SK-N-SH (cell line): ENCODE data around the gene WASF2.
"Not testable (repeated sequence)": the region's sequence is repeated elsewhere in the genome, so short reads cannot be mapped to it uniquely, and the experiment has no call there.

Source experiments
- EP300 ChIP-seq, 2 experiments: IDR thresholded peaks; 2 replicates each; pipeline versions ENCODE4 v1.4.0 to v1.6.1; 2012; ENCODE audit warnings: borderline replicate concordance in 1 of 2, low read depth in 1 of 2, low read length in 1 of 2
- EZH2phosphoT487 ChIP-seq: fragments of 200-600 bp; sonication (generic); IDR thresholded peaks from 2 replicates; pipeline ENCODE4 v1.6.1; 2017; ENCODE audit warnings: low read depth, mixed run types, mild to moderate bottlenecking, antibody characterized with exemption, moderate library complexity, borderline replicate concordance
- GABPA ChIP-seq: IDR thresholded peaks from 2 replicates; pipeline ENCODE4 v1.4.0; 2012; ENCODE audit warnings: low read depth, mild to moderate bottlenecking
- JUND ChIP-seq: IDR thresholded peaks from 2 replicates; pipeline ENCODE4 v1.4.0; 2012
- POLR2AphosphoS5 ChIP-seq: IDR thresholded peaks from 2 replicates; pipeline ENCODE4 v1.6.1; 2012; ENCODE audit warnings: low read depth, low read length
- RCOR1 ChIP-seq: fragments of 150-350 bp; IDR thresholded peaks from 2 replicates; pipeline ENCODE4 v1.6.1; 2017; ENCODE audit warnings: antibody characterized with exemption, low read length
- SIN3A ChIP-seq: IDR thresholded peaks from 2 replicates; pipeline ENCODE4 v1.6.1; 2012; ENCODE audit warnings: low read depth, mild to moderate bottlenecking, low read length, moderate library complexity, borderline replicate concordance
- TAF1 ChIP-seq: IDR thresholded peaks from 2 replicates; pipeline ENCODE4 v1.6.1; 2012; ENCODE audit warnings: low read depth, mild to moderate bottlenecking, low read length, moderate library complexity, borderline replicate concordance
- YY1 ChIP-seq: IDR thresholded peaks from 2 replicates; pipeline ENCODE4 v1.4.0; 2012; ENCODE audit warnings: low read depth, mild to moderate bottlenecking
- TF ChIP-seq, protein P1 (sequence below): fragments of 200-600 bp; sonication (generic); IDR thresholded peaks from 2 replicates; pipeline ENCODE4 v1.6.1; 2017; ENCODE audit warnings: antibody characterized with exemption, mild to moderate bottlenecking, moderate library complexity
- TF ChIP-seq, protein P2 (sequence below): IDR thresholded peaks from 2 replicates; pipeline ENCODE4 v1.4.0; 2012; ENCODE audit warnings: low read depth
- TF ChIP-seq, protein P3 (sequence below): fragments of 150-350 bp; IDR thresholded peaks from 2 replicates; pipeline ENCODE4 v1.6.1; 2016; ENCODE audit warnings: mild to moderate bottlenecking, low read depth, low read length
- TF ChIP-seq, protein P4 (sequence below): IDR thresholded peaks from 2 replicates; pipeline ENCODE4 v1.6.1; 2012; ENCODE audit warnings: mild to moderate bottlenecking, low read depth, low read length, moderate library complexity
- TF ChIP-seq, protein P5 (sequence below): IDR thresholded peaks from 2 replicates; pipeline ENCODE4; 2012

DNA sequence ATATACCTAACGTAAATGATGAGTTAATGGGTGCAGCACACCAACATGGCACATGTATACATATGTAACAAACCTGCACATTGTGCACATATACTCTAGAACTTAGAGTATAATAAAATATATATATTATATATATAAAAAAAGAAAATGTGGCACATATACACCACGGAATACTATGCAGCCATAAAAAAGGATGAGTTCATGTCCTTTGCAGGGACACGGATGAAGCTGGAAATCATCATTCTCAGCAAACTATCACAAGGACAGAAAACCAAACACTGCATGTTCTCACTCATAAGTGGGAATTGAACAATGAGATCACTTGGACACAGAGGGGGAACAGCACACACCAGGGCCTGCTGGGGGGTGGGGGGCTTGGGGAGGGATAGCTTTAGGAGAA is 105.2 kb downstream of the WASF2 start:
- TF ChIP-seq, protein P1, sequence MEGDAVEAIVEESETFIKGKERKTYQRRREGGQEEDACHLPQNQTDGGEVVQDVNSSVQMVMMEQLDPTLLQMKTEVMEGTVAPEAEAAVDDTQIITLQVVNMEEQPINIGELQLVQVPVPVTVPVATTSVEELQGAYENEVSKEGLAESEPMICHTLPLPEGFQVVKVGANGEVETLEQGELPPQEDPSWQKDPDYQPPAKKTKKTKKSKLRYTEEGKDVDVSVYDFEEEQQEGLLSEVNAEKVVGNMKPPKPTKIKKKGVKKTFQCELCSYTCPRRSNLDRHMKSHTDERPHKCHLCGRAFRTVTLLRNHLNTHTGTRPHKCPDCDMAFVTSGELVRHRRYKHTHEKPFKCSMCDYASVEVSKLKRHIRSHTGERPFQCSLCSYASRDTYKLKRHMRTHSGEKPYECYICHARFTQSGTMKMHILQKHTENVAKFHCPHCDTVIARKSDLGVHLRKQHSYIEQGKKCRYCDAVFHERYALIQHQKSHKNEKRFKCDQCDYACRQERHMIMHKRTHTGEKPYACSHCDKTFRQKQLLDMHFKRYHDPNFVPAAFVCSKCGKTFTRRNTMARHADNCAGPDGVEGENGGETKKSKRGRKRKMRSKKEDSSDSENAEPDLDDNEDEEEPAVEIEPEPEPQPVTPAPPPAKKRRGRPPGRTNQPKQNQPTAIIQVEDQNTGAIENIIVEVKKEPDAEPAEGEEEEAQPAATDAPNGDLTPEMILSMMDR, result not testable (repeated sequence)
- not testable (repeated sequence) for TF ChIP-seq YY1; POLR2AphosphoS5; EZH2phosphoT487; TAF1; EP300 (IDR thresholded peaks at IDR 0.05; ENCODE audit: borderline replicate concordance in 1 of 2, low read depth in 1 of 2, low read length in 1 of 2); RCOR1; SIN3A; JUND; GABPA
- TF ChIP-seq, protein P2, sequence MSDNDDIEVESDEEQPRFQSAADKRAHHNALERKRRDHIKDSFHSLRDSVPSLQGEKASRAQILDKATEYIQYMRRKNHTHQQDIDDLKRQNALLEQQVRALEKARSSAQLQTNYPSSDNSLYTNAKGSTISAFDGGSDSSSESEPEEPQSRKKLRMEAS, result not testable (repeated sequence)
- TF ChIP-seq, protein P3, sequence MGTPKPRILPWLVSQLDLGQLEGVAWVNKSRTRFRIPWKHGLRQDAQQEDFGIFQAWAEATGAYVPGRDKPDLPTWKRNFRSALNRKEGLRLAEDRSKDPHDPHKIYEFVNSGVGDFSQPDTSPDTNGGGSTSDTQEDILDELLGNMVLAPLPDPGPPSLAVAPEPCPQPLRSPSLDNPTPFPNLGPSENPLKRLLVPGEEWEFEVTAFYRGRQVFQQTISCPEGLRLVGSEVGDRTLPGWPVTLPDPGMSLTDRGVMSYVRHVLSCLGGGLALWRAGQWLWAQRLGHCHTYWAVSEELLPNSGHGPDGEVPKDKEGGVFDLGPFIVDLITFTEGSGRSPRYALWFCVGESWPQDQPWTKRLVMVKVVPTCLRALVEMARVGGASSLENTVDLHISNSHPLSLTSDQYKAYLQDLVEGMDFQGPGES, result not testable (repeated sequence)
- TF ChIP-seq, protein P4, sequence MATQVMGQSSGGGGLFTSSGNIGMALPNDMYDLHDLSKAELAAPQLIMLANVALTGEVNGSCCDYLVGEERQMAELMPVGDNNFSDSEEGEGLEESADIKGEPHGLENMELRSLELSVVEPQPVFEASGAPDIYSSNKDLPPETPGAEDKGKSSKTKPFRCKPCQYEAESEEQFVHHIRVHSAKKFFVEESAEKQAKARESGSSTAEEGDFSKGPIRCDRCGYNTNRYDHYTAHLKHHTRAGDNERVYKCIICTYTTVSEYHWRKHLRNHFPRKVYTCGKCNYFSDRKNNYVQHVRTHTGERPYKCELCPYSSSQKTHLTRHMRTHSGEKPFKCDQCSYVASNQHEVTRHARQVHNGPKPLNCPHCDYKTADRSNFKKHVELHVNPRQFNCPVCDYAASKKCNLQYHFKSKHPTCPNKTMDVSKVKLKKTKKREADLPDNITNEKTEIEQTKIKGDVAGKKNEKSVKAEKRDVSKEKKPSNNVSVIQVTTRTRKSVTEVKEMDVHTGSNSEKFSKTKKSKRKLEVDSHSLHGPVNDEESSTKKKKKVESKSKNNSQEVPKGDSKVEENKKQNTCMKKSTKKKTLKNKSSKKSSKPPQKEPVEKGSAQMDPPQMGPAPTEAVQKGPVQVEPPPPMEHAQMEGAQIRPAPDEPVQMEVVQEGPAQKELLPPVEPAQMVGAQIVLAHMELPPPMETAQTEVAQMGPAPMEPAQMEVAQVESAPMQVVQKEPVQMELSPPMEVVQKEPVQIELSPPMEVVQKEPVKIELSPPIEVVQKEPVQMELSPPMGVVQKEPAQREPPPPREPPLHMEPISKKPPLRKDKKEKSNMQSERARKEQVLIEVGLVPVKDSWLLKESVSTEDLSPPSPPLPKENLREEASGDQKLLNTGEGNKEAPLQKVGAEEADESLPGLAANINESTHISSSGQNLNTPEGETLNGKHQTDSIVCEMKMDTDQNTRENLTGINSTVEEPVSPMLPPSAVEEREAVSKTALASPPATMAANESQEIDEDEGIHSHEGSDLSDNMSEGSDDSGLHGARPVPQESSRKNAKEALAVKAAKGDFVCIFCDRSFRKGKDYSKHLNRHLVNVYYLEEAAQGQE, result not testable (repeated sequence)
- TF ChIP-seq, protein P5, sequence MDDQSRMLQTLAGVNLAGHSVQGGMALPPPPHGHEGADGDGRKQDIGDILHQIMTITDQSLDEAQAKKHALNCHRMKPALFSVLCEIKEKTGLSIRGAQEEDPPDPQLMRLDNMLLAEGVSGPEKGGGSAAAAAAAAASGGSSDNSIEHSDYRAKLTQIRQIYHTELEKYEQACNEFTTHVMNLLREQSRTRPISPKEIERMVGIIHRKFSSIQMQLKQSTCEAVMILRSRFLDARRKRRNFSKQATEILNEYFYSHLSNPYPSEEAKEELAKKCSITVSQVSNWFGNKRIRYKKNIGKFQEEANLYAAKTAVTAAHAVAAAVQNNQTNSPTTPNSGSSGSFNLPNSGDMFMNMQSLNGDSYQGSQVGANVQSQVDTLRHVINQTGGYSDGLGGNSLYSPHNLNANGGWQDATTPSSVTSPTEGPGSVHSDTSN, result not testable (repeated sequence)
